Astrocyte of the cerebellum (primary cell): Measurements from ENCODE around the gene FOXO3.

Experiments
- DNase-seq: peaks from one replicate; pipeline ENCODE4 v3.0.0-alpha.2; 2011; ENCODE audit warnings: low read depth
- H3K4me3 ChIP-seq: 2 replicates; pipeline ENCODE4 v1.5.1; 2011; ENCODE audit warnings: mild to moderate bottlenecking, low read depth, low read length, moderate library complexity
- in situ Hi-C: cut with HindIII; loops from 2 replicates; pipeline ENCODE4 v1.10.0; 2017; ENCODE audit warnings: low sequenced_read_pairs
- TF ChIP-seq, protein P1 (sequence below): IDR thresholded peaks from 2 replicates; pipeline ENCODE4 v1.5.1; 2012; ENCODE audit warnings: low read length, low read depth, moderate library complexity, mild to moderate bottlenecking; ENCODE audit errors: missing control alignments

Gene FOXO3

DNA sequence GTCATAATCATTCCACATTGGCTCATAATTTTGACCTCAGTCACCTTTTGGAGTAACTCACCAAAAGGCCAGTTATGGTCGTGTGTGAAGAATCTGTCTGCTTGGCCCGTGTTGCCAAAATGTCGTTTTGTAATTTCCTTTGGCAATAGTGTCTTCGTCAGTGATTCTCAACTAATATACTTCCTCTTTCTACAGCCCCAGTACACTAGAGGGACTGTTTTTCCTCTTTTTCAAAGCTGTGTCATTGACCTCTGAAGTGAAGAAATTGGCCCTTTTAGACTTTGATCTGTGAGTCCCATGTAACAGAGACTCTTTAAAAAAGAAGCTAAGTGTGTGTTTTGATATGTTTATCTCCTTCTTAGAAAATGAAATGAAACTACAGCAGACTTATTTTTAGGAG is 5.2 kb downstream of the FOXO3 start:
- TF ChIP-seq, protein P1, sequence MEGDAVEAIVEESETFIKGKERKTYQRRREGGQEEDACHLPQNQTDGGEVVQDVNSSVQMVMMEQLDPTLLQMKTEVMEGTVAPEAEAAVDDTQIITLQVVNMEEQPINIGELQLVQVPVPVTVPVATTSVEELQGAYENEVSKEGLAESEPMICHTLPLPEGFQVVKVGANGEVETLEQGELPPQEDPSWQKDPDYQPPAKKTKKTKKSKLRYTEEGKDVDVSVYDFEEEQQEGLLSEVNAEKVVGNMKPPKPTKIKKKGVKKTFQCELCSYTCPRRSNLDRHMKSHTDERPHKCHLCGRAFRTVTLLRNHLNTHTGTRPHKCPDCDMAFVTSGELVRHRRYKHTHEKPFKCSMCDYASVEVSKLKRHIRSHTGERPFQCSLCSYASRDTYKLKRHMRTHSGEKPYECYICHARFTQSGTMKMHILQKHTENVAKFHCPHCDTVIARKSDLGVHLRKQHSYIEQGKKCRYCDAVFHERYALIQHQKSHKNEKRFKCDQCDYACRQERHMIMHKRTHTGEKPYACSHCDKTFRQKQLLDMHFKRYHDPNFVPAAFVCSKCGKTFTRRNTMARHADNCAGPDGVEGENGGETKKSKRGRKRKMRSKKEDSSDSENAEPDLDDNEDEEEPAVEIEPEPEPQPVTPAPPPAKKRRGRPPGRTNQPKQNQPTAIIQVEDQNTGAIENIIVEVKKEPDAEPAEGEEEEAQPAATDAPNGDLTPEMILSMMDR: no peak
- H3K4me3 ChIP-seq: no peak overlapping the region
- no peak for DNase-seq
- in situ Hi-C loops: loop anchor here (5.0 kb wide), 1 partner anchor 216 kb away; no protein-coding TSS in a partner anchor

DNA sequence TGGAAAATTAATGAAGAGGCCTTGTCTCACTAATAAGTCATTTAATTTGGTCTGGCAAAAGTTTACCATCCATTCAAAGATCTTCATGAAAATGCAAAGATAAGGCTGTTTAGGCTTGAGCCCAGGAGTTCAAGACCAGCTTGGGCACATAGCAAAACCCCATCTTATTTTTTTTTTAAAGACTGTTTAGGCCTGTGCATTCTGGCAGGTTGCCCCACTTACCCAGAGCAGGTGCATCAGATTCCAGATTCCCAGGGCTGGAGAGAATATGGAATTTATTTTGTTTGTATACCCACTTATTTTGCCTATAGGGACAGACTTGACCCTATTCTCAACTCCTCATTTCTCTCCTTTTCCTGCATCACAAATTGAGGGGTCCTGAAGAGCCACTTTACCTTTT is 5.7 kb downstream of the FOXO3 start:
- H3K4me3 ChIP-seq: no peak overlapping the region
- no peak for DNase-seq
- TF ChIP-seq, protein P1: no peak
- in situ Hi-C loops: loop anchor here (5.0 kb wide), 1 partner anchor 216 kb away; no protein-coding TSS in a partner anchor

GRCh38 chr6:108568101-108568500 is 7.4 kb downstream of the FOXO3 start:
- in situ Hi-C loops: loop anchor here (5.0 kb wide), 1 partner anchor 214 kb away; no protein-coding TSS in a partner anchor
- TF ChIP-seq, protein P1: no peak
- no peak for DNase-seq
- no peak overlapping the region for H3K4me3 ChIP-seq

DNA sequence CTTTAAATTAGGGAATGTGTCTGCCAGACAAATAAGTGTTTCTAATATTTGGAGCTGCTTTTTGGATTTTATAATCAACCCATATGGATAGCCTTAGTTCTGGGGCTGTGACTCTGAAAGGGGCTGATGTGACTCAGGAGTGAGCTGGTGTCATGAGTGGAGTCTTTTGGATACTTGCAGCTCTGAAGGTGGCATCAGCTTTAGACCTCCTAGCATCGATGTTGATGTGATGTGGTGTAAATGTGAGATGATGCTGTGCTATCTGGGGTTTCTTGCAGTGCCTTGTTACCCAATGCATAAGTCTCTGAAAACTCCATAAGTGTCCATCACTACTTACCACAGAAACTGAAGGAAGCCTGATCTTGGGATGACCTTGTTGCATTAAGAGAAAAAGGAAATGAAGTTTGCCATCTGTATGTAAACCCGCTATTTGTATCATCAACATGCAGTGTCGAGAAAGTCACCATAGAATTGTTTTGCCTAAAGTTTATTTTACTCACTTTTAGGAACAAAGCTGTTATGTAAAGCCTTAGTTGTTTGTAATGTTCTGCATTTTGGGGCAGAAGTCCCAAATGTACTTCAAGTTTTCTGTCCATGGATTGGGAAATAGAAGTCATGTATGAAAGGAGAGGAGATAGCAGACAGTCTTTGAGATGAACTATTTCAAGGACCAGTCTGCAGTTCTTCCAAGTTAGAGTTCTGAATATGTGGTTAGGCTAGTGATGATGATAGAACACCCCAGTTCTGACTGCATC is 8.0 kb downstream of the FOXO3 start:
- TF ChIP-seq, protein P1: no peak
- no peak overlapping the region for H3K4me3 ChIP-seq
- in situ Hi-C loops: loop anchor here (5.0 kb wide), 1 partner anchor 214 kb away; no protein-coding TSS in a partner anchor
- no peak for DNase-seq

DNA sequence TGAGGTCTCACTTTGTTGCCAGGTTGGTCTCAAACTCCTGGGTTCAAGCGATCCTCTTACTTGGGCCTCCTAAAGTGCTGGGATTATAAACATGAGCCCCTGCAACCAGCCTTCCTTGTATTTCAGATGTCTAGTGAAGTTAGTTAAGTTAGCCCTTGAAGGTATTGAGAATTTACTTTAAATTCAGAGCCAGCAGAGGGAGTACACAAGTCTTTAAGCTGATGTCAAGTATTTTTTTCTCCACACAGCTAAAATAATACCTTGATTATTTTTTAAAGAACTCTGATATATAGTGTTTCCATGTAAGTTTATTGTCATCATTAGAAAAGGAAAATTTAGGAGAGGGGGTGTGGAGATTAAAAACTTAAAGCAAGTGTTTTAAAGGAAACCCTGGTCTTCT is 9.8 kb downstream of the FOXO3 start:
- TF ChIP-seq, protein P1: no peak
- DNase-seq: no peak
- in situ Hi-C loops: no loop called here
- no peak overlapping the region for H3K4me3 ChIP-seq

- TF ChIP-seq, protein P1: no peak
- DNase-seq: no peak
- H3K4me3 ChIP-seq: no peak overlapping the region
- in situ Hi-C loops: no loop called here
These were observed 13.9 kb downstream of the FOXO3 start for GRCh38 chr6:108574457-108575141.
